ENCODE results near the gene RNF224.
A peak's percentile ranks its signal among the peaks of the same experiment; 100 is the strongest.
"Not testable (repeated sequence)": the region's sequence is repeated elsewhere in the genome, so short reads cannot be mapped to it uniquely, and the experiment has no call there.

The RNF224 gene

DNA sequence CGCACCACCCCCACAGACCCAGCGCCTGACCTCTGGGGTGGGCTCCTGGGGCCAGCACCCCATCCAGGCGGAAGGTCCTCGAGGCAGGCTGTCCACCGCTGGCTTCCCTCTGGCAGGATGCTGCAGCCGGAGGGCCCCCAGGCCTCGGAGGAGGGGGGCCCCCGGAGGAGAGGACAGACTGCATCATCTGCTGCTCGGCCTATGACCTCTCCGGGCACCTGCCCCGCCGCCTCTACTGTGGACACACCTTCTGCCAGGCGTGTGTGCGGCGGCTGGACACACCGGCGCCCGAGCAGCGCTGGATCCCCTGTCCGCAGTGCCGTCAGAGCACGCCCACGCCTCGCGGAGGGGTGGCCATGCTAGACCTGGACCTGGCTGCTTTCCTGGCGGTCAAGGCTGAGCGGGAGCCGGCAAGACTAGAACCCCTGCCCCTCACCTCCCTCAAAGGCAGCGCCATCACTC is 1.2 kb downstream of the RNF224 start:
- no peak for DNase-seq (ENCODE audit: low spot score)

DNA sequence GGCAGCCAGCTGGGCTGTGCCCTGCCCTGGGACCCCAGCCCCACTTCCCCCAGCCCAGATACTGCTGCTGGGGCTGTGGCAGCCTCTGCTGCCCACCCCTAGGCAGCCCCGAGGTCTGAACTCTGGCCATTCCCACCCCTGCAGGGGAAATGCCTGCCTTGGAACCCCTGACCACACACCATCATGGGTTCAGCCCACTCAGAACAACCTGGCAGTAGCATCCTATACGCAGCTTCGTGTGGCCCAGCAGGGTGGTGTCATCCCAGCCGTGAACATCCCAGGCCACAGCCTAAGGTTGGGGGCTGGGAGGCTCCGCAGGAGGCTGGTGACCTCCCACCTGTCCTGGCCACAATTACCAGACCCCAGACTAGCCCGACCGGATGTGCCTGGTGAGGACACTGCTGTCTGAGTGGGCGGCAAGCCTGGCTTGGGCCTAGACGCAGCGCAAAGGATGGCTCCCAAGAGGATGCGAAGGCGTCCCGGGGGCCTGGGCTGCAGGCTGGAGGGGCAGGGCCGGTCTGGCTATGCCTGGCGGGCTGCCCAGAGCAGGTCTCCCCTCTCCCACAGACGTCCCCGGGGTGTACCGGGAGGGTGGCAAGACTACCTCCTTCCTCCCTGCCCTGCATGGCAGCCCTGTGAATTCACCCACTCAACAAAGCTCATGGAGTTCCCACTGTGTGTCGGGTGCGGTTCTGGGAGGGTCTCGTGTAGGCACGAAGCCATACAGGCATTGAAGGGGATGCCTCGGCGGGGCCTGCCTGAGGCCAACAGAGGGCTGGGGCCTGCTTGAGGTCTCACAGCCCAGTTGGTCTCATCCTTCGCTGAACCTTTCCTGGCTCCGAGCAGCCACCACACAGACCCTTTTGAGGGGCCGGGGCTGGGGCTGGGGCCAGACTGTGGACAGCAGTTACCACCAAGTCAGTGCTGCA is 1.9 kb downstream of the RNF224 start:
- no peak for DNase-seq (ENCODE audit: low spot score)

DNA sequence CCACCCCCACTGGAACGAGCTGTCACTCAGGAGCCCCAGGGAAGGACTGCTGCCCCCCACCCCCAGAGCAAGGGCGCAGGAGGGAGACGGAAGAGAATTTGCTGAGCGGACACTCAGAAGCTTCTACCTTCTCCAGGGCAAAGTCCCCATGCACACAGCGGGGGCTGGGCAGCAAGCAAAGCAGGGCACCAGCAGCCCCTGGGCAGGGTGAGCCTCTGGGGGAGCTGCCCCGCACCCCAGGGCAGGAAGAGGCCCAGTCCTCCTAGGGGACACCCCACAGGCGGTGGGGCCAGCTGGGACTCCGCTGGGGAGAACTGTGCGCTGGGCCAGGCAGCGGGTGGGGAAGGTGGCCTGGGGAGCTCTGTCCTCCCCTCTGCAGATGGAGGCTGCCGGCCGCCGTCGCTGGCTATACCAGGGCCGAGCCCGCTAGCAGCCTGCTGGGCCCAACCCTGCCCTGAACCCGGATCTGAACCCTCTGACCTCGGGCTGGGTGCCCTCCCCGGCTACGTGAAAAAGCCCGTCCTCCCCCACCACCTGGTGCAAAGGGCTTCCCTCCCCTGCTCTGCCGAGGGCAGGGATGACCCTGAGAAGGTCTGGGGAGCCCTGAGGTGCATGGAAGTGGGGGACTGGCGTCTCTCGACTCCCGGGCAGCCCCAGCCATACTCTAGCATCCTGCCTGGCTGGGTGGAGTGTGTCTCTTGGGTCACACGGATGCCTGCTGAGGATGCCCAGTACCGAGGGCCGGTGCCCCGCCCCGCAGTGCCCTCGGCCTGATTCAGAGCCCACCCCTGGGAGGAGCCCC is 2.8 kb downstream of the RNF224 start:
- no peak for DNase-seq (ENCODE audit: low spot score)

DNA sequence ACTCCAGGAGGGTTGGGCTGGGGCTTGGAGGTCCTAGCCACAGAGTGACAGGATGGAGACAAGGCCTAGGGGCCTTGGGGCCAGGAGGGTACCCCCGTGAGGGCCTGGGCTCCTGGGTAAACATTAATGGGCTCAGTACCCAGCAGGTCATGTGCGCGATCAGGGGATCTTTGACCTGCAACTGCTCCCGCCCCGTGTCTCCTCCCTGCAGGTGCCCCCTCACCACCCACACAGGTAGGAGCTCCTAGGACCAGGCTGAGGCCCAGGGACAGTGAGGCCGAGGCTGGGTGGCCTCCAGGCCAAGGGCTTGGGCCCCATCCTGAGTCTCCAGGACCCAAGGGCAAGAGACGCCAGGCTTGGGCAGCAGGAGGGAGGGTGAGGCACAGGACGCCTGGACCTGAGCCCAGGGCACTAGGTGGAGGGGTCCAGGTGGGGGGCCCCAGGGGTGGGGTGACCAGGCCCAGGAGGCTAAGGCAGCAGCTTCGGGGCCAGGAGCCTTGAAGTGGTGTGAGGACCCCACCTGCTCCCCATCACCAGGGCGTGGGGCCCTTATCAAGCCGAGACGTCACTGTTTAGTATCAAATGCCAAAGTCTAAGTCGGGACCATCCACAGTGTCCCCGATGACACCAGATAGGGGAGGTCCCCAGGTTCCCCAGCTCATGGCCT is 3.5 kb downstream of the RNF224 start, which contains the start of gene SLC34A3:
TSS of gene SLC34A3 (plus strand) at position 197 of the 667 bp plus-strand sequence. CDS start 802 bp downstream, outside the sequence.
- DNase-seq (ENCODE audit: low spot score) = no peak

DNA sequence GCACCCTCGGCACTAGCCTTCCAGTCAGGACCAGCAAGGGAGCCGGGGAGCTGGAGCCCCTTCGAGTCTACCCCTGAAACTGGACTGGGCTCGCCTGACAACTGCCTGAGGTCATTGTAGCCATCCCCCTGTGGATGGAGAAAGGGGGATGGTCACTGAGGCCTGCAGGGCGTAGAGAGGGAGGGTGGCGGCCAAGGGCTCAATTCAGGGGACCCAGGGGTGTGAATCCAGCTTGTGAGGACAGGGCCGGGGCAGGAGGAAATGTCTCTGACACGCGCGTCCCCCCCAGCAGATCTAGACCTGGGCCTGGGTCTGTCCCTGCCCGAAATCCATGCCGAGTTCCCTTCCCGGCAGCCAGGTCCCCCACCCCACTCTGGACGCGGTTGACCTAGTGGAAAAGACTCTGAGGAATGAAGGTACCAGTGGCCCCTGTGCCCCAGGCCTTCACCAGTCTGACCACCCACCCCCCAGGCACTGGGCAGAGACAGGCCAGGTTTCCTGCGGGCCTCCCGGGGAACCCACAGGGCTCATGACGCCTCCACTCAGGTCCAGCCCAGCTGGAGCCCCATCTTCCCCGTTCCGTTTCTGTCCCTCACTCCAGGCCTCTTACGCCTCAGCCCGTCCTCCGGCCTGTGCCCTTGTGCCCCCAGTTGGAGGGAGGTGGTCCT is 4.2 kb downstream of the RNF224 start:
- no peak for DNase-seq (ENCODE audit: low spot score)

DNA sequence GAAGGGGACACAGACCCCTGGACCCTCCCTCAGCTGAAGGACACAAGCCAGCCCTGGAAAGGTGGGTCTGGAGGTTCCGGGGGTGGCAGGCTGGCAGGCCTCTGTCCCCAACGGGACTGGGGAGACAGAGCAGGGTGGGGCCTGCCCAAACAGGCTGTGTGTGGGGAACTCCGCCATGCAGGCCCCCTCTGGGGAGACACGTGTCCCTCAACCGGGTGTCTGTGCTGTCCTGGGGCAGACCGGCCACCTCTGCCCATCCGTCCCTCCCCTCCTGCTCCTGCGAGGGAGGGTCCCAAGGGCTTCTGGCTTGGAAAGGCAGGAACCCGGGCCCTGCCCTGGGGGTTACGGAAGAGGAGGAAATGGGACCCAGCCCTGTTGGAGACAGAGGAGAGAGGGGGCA is 4.8 kb downstream of the RNF224 start:
- DNase-seq (ENCODE audit: low spot score) = no peak

DNA sequence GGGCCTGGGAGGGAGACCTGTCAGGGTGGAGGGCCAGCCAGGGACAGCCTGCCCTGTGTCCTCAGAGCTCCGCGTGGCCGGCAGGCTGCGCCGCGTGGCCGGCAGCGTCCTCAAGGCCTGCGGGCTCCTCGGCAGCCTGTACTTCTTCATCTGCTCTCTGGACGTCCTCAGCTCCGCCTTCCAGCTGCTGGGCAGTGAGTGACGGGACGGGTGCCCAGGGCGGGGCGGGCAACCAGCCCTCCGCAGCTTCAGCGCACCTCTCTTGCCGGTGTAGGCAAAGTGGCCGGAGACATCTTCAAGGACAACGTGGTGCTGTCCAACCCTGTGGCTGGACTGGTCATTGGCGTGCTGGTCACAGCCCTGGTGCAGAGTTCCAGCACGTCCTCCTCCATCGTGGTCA is 5.2 kb downstream of the RNF224 start:
- DNase-seq (ENCODE audit: low spot score) = no peak

DNA sequence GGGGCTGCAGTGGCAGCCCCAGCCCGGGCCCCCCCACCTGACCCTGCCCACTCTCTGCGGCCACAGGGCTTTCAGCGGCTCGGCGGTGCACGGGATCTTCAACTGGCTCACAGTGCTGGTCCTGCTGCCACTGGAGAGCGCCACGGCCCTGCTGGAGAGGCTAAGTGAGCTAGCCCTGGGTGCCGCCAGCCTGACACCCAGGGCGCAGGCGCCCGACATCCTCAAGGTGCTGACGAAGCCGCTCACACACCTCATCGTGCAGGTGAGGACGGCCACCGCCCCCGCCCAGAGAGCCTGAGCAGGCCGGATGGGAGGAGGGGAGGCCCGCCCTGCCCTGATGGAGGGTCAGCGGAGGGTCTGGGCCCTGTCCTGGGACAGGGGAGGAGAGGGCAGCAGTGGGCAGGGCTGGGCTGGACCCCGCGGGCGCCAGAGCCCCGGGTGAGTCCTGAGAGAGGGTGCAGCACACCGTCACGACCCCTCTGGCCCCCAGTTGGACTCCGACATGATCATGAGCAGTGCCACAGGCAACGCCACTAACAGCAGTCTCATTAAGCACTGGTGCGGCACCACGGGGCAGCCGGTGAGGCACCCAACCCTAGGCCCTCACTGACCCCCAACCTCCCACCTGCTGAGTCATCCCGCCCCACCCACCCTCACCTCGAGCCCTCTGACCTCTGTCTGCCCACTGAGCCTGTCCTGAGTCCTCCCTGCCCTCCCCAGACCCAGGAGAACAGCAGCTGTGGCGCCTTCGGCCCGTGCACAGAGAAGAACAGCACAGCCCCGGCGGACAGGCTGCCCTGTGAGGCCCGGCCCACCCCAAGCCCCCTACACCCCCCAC is 6.1 kb downstream of the RNF224 start:
- no peak for DNase-seq (ENCODE audit: low spot score)

DNA sequence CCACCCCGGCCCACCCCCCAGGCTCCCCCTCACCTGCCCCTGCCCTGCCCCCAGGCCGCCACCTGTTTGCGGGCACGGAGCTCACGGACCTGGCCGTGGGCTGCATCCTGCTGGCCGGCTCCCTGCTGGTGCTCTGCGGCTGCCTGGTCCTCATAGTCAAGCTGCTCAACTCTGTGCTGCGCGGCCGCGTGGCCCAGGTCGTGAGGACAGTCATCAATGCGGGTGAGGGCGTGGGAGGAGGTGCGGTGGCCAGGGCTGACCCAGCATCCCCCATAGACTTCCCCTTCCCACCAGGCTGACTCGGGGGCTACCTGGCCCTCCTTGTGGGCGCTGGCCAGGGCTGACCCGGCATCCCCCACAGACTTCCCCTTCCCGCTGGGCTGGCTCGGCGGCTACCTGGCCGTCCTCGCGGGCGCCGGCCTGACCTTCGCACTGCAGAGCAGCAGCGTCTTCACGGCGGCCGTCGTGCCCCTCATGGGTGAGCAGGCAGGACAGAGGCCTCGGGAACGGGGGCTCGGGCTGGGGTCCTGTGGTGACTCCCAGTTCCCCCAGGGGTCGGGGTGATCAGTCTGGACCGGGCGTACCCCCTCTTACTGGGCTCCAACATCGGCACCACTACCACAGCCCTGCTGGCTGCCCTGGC is 6.9 kb downstream of the RNF224 start:
- no peak for DNase-seq (ENCODE audit: low spot score)

DNA sequence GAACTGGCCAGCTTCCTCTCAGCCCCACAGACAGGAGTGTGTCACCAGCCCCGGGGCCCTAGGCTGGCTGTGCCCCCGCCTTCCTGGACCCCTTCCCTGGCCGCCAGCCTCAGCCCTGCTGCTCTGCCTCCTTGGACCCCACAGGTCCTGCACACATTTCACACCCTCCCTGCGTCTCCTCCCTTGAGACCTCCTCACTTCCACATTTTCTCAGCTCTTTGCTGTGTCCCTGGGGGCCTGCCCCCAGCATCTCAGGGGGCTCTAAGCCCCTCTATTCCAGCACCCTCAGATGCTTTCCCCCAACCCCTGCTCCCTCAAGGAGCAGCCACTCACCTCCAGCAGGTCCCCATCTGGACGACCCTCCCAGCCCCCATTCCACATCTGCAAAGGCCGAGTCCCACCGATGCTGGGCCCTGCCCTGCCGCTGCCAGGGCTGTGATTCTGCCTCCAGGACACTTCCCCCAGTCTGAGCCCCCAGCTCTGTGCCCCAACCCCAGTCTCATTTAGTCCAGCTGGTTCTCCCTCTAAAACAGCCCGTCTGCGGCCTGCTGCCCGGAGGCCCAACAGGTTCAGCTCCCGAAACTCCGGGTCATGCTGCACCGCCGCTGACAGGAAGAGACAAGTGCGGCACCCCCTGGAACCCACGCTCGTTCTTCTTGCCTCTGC is 7.6 kb downstream of the RNF224 start:
- no peak for DNase-seq (ENCODE audit: low spot score)

DNA sequence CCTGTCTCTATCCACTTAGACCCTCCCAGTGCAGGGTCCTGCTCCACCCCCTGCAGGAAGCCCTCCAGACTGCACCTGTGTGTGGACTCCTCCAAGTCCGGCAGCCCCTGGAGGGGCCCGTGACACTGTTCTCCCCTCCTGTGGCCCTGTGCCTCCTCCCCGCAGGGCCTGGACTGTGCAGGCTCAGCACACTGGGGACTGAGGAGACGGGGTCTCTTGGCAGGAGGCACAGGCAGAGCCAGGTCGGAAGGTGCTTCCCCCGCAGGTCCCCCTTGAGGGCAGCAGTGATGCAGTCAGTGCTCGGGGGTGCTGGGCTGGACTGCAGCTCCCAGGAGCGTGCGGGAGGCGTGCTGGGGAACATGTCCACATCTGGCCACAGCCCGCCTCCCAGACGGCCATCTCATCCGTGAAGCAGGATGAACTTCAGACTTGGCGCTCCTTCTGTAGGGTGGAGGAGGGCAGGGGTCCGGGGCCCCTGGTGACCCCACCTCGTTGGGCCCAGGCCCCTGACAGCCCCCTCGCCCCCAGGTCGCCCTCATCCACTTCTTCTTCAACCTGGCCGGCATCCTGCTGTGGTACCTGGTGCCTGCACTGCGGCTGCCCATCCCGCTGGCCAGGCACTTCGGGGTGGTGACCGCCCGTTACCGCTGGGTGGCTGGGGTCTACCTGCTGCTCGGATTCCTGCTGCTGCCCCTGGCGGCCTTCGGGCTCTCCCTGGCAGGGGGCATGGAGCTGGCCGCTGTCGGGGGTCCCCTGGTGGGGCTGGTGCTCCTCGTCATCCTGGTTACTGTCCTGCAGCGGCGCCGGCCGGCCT is 8.3 kb downstream of the RNF224 start:
- DNase-seq (ENCODE audit: low spot score) = no peak

DNA sequence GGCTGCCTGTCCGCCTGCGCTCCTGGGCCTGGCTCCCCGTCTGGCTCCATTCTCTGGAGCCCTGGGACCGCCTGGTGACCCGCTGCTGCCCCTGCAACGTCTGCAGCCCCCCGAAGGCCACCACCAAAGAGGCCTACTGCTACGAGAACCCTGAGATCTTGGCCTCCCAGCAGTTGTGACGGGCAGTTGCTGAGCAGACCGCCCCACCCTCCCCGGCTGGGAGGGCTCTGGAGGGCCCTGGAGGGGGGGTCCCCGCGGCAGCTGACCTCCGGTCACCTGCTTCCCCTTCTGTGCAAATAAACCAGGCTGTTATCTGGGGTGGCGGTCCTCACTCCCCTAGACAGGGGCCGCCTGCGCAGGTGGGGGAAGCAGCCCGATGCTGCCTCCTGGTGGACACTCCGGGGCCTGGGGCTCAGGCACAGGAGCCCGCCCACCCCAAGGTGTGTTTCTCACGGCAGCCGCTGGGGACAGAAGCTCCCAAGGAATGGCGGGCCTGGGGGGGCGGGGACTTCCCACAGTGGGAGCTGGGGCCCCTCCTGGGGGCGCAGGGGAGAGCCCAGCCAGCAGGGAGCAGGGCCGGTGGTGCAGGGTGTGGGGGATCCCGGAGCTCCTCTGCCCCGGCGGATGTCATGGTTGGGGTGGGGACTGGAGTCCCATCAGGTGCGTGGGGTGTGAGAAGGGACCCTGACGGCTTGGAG is 9.1 kb downstream of the RNF224 start:
- peak; percentile 71 for DNase-seq (ENCODE audit: low spot score)

DNA sequence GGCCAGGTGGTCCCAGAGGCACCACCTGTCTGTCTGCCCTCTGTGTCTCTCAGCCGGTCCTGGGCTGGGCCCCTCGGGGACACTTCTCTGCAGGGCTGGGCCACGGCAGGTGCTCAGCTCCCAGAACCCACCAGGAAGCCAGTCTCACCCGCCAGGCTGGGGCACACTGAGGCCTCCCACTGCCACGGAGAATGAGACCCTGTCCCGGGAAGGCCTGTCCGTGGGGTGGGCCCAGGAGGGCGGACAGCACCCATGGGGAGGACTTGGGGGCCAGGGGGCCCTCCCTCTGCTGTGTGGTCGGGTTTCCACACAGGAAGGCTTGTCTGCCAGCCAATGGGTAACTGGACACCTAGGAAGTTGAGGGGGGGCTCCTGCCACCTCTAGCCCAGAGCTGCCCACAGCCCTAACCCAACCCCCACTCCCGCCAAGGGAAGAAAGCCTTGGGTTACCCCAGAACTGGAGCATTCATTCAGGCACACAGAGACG is 9.7 kb downstream of the RNF224 start:
- no peak for DNase-seq (ENCODE audit: low spot score)

DNA sequence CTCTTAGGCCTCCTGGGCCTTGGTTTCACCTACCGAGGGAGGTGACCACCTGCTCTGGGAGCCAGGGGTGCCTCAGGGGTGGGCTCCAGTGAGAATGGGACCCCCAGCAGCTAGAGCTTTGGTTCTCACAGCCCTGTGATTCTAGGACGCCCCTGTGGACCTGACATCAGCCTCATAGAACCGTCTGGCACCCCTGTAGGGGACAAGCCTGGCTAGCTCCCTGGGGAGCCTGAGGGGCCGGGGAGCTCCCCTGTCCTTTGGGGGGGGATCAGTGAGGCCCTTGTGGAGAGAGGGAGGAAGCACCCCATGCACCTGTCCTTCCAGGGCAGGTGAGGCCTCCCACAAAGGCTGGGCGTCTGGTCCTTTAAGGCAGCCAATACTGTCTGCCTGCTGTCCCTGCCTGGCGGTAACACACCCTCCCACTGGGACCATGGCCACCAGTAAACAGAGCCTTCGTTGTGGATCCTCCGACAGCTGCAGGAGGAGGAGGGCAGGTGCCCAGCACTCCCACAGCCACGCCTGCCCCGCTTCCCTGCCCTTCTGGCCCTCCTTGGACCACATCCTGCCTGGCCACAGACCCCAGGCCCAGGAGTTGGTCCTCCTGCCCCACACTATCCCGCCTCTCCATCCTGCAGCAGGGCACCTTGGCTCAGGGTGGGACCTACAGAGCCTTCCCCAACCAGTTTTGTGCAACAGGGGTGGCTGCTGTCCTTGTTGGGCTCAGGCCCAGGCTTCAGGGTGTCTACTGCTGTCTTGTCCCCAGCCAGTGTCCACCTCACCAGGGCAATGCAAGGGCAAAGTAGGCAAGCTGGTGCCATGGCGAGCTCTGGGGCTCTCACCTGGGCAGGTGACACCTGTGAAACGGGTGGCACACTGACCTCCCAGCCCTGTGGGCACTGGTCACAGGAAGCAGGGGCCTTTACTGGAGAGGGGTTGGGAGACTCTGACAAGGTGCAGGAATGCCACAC is 10.7 kb downstream of the RNF224 start:
- DNase-seq (ENCODE audit: low spot score) = peak; percentile 76

DNA sequence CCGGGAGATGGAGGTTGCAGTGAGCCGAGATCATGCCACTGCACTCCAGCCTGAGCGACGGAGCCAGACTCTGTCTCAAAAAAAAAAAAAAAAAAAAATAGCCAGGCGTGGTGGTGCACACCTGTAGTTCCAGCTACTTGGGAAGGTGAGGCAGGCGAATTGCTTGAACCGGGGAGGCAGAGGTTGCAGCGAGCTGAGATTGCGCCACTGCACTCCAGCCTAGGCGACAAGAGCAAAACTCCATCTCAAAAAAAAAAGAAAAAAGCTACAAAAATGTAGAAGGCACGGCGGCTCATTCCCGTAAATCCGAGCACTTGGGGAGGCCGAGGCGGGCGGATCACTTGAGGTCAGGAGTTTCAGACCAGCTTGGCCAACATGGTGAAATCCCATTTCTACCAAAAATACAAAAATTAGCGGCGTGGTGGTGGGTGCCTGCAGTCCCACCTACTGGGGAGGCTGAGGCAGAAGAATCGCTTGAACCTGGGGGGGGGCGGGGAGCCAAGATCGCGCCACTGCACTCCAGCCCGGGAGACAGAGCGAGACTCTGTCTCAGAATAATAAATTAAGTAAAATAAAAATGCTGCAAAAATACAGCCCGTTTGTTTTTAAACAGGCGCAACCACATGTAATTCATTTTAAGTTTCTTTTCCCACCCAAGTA is 12.4 kb downstream of the RNF224 start:
- DNase-seq (ENCODE audit: low spot score) = not testable (repeated sequence)

DNA sequence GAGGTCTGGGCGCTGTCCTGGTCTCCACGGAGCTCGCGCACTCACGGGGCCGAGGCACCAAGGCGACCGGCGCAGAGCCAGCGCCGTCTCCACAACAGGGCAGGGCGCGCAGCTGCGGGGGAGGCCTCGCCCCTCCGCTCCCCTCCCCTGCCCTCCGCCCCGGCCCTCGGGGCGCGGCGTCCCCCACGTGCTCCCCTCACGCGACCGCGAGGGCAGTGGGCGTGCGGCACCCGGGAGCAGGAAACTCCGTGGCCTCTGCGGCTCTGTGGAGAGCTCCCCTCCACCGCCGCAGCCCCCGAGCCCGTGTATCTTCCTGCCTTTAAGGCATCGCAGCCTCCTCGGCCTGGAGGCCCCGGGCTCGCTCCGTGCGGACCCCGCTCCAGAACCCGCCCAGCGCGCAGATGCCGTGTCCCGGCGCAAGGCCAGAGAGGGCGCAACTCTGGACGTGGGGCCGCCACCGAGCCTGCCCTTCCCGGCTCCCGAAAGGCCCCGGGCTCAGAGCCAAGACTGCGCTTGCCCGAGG is 13.1 kb downstream of the RNF224 start:
- peak; percentile 68 for DNase-seq (ENCODE audit: low spot score)

All from SW480 (cell line).